ENCODE measurements around the gene RAPGEF6.

GRCh38 chr5:131564229-131564652 is 70.8 kb downstream of the RAPGEF6 start:
- TF ChIP-seq CTCF (IDR thresholded peaks at IDR 0.05), result no peak
- TF ChIP-seq POLR2A (IDR thresholded peaks at IDR 0.05), result no peak

Measured in adrenal gland (tissue), 5 donors.